Activated CD4-positive, alpha-beta T cell treated with anti-CD3 and anti-CD28 coated beads, Interleukin-10, Interleukin-2, amounts not matched to agents 100 ng/mL and 50 ng/mL, durations not matched to agents 16 hours and 8 hours (primary cell): ENCODE results near the gene ING2.
"Not testable (repeated sequence)": the region's sequence is repeated elsewhere in the genome, so short reads cannot be mapped to it uniquely, and the experiment has no call there.

Experiments
- DNase-seq: peaks from one replicate; pipeline ENCODE4 v3.0.0-alpha.2; 2020

Gene ING2, protein sequence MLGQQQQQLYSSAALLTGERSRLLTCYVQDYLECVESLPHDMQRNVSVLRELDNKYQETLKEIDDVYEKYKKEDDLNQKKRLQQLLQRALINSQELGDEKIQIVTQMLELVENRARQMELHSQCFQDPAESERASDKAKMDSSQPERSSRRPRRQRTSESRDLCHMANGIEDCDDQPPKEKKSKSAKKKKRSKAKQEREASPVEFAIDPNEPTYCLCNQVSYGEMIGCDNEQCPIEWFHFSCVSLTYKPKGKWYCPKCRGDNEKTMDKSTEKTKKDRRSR

DNA sequence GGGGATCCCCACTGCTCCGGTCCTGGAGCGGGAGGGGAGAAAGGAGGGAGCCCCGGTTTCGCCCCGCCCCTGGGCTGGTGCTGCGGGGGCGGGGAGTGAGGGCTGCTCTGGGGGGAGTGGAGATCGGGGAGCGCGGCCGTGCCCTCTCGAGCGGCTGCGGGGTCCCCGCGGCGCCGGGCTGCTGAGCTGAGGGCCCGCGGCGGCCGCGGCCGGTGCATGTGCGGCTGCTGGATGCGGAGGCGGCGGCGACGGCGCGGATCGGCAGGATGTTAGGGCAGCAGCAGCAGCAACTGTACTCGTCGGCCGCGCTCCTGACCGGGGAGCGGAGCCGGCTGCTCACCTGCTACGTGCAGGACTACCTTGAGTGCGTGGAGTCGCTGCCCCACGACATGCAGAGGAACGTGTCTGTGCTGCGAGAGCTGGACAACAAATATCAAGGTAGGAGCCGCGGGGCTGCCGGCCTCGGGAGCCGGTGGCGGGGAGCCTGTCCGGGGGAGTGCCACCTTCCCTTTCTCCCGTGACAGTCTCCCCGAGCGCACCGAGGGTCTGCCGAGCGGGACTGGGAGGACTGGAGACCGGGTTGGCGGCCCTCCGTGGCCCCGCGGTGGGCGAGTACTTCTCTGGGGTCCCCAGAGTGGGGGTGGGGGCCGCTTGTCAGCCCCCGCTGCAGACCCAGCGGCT lies at the start of gene ING2:
Gene ING2, plus strand, starts transcription at position 129 of the 681 bp plus-strand sequence. Its CDS starts 138 bp downstream, at position 267.
- DNase-seq, result no peak

DNA sequence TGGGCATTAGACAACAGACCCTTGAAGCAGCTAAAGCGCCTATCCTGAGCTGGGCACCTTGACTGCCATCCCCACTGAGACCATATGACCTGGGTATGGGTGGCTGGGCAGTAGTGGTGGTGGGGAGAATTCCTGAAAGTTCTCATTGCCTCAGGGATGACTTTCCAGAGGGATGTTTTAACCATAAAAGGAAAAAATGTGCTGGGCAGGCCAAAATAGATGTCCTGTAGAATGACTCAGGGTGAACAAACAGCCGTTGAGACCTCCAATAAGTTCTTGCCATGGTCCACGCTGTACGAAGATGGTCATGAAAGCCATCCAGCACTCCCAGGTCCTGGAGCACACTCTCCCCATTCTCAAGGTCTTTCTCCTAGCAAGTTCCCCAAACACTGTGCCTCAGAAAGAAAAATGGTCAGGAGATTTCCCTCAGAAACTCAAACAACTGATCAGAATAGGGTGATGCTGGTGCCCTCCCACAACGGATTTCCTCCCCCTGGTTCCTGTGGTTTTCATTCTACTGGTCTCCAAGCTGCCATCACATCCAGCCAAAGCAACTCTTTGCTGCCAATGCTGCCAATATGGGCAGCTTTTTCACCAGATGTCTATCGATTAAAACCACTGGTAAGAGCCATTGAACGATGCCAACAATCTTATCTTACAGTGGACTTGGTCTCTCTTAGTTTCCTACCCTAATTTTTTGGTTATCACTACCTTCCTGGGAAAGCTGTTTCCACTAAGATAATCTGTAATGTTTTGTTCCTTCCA lies 49.2 kb upstream of the ING2 start:
- peak; percentile 11 for DNase-seq

DNA sequence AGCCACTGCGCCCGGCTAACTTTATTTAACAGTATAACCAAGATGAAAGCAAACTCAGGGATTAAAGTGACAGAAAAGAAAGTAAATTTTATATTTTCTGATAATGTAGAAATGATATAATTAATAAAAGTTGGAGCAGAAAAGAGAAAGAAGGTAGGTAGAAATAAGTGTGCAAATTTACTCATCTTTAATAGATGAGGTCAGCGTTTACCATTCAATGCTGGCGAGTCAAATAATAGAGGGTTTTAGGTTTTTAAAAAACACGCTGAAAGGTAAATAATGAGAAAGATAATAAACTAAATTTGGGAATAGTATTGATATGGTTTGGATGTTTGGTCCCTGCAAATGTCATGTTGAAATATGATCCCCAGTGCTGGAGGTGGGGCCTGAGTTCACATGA lies 46.9 kb upstream of the ING2 start:
- DNase-seq, result no peak

DNA sequence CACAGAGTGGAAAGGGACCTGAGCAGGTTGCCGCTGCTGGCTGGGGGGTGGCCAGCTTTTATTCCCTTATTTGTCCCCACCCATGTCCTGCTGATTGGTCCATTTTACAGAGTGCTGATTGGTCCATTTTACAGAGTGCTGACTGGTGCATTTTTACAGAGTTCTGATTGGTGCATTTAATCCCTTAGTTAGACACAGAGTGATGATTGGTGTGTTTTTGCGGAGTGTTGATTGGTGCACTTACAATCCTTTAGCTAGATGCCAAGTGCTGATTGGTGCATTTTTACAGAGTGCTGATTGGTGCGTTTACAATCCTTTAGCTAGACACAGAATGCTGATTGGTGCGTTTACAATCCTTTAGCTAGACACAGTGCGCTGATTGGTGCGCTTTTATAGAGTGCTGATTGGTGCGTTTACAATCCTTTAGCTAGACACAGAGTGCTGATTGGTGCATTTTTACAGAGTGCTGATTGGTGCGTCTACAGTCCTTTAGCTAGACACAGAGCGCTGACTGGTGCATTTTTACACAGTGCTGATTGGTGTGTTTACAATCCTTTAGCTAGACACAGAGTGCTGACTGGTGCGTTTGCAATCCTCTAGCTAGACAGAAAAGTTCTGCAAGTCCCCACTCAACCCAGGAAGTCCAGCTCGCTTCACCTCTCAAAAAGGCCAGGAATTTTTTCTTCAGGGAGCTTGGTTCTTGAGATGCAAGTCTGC lies 40.8 kb upstream of the ING2 start:
- not testable (repeated sequence) for DNase-seq

DNA sequence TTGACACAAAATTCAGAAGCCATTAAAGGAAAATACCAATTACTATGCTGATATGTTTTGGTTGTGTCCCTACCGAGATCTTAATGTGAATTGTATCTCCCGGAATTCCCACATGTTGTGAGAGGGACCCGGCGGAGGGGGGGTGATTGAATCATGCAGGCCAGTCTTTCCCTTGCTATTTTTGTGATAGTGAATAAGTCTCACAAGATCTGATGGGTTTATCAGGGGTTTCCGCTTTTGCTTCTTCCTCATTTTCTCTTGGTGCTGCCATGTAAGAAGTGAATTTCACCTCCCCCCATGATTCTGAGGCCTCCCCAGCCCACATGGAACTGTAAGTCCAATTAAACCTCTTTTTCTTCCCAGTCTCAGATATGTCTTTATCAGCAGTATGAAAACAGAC lies 39.0 kb upstream of the ING2 start:
- DNase-seq, result not testable (repeated sequence)

DNA sequence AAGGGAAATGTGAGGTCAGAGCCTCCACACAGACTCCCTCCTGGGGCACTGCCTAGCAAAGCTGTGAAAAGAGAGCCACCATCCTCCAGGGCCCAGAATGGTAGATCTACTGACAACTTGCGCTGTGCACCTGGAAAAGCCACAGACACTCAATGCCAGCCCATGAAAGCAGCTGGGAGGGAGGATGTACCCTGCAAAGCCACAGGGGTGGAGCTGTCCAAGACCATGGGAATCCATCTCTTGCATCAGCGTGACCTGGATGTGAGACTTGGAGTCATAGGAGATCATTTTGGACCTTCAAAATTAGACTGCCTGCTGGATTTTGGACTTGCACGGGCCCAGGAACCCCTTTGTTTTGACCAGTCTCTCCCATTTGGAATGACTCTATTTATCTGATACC lies 37.6 kb upstream of the ING2 start:
- DNase-seq, result no peak

DNA sequence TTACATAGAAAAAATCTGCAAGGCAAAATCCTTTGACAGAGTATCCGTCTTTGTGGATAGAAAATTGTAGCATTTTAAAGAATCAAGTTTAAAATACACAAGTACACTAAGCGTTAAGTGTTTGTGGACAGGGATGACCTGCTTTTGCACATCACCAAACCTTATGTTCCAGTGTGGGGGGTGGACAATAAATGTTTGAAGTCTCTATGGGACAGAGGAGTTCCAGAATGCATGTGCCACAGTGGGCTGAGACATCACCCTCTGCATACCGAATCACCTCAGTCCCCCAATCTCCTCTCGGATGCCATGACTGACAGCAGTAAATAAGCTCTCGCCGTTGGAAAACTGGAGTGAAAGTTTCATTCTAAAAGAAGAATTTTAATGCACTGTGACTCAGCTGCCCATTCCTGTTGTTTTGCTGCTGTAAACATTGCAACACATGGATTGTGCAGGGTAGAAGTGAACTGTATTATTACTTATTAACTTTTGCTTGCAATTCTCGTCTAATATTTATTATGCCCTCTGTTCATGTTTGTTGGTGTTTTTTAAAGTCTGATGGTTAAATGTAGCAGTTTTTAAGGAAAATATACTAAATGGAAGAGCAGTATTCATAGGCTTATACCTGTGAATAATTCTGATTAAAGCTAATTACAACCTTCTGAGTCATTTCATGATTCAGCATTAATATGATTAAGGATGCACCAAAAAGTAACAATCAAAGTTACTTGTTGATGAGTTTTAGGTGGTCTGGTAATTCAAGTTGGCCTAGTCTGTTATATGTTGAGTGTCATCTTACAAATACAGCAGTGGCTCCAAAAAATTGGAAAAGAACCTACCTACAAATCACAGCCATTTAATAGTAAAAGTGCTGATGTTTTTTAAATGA lies 36.4 kb upstream of the ING2 start:
- no peak for DNase-seq

DNA sequence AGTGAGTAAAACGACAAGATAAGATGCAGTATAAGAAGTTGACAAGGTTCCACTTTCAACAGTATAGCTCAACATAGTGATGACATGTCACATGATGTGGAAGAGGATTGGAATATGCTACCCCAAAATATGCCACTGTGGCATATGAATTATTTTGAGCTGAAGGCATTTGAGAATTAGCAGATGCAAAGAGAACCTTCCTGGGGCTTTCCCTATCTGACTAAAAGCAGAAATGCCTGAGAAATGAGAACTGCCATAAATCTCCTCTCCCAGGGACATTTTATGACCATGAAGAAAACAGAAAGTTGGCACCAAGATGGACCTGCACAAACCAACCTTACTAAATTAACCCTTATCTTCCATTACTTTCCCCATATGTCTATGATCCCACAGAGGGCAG lies 35.6 kb upstream of the ING2 start:
- DNase-seq, result no peak

DNA sequence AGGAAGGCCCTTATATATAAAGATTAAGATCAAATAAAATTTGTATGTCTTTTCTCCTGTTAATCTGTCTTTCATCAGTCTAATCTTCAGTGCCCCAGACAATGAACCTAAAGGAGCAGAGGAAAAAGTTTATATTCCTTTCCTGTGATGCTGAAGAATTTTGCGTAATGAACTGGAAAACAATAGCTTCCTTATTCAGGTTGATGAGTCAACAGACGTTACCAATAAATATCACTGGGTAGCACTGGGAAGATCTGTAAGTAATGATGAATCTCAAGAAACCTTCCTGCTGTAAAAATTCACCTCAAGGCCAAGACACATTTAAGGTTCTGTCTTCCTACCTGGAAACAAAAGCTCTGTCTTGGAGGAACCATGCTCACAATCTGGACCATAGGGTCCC lies 34.9 kb upstream of the ING2 start:
- DNase-seq, result no peak

DNA sequence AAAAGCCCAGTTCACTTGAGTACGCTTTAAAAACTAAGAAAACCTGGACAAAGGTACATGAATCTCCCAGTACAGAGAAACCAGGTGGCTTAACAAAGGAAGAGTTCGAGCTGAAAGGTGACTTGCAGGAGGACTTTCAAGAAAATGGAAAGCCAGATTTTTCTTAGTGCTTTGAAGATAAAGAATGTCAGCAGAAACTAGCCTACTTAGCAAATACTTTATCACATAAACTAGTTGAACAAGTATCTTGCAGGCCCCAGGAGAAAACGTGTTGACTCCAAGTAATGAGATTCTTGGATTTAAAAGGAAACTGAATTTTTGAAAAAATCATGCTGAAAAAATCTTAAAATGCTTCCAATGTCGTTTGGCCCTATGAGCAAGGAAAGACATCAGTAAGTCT lies 34.0 kb upstream of the ING2 start:
- DNase-seq, result no peak

DNA sequence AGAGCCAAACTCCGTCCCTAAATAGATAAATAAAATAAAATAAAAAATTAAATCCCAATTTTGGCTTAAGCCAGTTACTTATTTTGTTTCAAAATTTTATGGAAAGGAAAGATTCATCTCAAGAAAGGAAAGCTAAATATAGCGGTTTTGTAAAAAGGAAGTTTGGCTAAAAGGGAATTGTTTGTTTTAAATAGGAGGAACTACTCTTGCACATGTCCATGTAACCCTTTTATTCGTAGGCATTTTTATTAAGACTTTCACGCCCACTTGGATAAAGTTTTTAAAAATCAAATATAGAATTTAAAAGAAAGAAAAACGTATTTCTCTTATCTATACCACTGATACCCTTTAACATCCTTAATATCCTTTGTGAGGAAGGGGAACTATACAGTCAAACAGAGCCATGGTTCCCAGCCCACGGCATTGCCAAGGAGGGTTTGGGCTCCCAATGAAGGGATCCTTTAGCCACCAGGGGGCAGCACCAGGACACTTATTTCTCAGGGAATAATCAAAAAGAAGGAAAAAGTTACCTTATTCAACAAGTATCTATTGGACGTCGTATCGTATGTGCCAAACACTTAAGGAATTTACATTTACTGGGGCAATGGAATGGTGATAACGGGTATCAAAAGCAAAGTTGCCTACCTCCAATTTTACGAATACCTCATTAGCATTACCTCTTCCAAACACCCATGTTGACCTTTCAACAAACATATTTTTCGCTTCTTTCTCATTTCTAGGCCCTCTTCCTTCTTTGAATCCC lies 32.7 kb upstream of the ING2 start:
- DNase-seq, result peak; percentile 74

DNA sequence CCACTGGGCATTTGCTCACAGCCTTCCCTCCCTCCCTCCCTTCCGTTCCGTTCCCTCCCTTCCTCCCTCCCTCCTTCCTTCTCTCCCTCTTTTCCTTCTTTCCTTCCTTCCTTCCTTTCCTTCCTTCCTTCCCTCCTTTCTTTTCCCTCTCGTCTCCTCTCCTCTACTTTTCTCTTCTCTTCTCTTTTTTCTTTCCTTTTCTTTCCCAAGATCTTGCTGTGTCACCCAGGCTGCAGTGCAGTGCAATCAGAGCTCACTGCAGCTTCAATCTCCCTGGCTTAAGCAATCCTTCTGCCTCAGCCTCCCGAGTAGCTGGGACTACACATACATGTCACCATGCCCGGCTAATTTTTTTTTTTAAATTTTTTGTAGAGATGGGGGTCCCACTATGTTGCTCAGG lies 26.7 kb upstream of the ING2 start:
- no peak for DNase-seq

DNA sequence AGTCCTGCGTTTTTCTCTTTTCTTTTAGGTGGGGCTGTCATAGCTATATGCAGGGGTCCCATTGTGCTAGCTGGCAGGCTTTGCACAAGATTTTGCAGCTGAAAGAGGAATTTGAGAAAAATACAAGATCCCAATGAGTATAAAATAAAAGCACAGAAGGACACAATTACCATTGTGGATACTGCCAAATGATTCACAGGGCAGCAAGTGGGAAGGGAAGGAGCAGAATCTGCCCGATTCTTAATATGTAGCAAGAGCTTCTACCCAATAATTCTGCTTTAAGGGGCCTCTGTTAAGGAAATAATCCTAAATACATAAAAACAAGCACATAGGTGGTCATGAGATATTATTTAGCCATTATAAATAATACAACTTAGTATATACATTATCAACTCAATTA lies 25.9 kb upstream of the ING2 start:
- no peak for DNase-seq

DNA sequence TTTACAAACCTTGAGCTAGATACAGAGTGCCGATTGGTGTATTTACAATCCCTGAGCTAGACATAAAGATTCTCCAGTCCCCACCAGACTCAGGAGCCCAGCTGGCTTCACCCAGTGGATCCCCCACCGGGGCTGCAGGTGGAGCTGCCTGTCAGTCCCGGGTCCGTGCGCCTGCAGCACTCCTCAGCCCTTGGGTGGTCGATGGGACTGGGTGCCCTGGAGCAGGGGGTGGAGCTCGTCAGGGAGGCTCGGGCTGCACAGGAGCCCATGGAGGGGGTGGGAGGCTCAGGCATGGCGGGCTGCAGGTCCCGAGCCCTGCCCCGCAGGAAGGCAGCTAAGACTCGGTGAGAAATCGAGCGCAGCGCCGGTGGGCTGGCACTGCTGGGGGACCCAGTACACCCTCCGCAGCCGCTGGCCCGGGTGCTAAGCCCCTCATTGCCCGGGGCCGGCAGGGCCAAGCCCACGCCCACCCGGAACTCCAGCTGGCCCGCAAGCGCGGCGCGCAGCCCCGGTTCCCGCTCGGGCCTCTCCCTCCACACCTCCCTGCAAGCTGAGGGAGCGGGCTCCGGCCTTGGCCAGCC lies 22.3 kb upstream of the ING2 start:
- DNase-seq, result not testable (repeated sequence)

DNA sequence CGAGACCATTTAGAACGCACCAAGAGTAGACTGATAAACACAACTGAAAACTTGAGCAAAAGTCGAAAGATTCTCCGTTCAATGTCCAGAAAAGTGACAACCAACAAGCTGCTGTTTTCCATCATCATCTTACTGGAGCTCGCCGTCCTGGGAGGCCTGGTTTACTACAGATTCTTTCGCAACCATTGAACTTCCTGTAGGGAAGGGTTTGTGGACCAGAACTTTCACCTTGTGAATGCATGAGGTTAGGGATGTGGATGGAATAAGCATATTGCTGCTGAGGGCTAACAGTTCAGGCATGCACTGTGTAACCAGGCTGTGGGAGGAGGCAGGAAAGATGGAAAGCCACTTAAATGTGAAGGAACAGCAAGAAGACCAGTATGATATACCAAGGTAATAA lies 20.9 kb upstream of the ING2 start:
- no peak for DNase-seq

DNA sequence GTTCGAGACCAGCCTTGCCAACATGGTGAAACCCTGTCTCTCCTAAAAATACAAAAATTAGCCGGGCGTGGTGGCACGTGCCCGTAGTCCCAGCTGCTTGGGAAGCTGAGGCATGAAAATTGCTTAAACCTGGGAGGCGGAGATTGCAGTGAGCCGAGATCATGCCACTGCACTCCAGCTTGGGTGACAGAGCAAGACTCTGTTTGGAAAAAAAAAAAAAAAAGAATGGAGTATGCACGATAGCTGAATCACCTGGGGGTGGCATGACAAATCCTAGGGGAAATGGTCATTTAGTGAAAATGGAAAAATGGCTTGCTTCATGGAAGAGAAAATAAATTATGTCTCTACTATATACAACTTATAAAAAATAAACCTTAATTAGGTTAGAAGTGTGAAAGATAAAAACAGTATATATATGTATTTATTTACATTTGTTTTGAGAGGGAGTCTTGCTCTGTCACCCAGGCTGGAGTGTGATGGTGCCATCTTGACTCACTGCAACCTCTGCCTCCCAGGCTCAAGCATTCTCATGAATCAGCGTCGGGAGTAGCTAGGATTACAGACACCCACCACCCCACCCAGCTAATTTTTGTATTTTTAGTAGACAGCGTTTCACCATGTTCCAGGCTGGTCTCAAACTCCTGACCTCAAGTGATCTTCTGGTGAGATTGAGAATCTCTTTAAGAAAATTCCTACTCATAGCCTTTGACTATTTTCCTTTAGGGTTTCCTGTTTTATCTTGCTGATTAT lies 19.3 kb upstream of the ING2 start:
- DNase-seq, result no peak

DNA sequence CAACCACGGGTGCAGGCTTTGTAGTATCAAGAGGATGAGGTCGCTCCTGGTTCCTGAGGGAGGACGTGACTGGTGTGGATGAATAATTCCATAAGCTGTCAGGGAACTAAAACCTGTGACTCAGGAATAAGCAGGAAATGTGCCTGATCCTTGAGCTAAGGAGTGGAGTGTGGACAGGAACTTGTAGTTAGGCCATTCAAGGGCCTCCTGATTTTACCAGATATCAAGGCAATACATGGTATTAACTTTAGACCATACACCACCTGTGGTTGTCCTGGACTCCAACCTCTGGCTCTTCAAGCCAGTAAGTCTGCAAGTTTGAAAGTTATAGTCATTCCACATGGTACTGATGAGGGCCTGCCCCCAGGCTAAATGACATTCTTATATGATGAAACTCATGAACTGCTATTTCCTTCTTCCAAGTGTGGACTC lies 12.1 kb upstream of the ING2 start:
- DNase-seq, result no peak

DNA sequence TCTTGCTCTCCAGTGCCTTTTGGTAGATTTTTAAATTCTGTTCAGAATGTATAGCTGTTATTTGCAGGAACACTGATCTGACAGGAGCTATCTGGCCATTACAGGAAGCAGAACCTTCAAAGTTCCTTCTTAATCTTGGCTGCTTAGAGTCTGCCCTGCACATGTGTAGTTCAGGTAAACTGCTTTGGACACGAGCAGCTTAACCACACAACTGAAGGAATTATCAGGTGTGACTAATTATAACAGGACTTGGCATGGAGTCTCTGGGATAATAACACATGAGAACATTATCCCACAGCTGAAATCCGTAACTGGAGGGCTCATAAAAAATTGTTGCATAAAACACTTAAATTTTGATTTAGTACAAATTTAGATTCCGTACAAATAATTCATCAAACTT lies 11.6 kb upstream of the ING2 start:
- no peak for DNase-seq

DNA sequence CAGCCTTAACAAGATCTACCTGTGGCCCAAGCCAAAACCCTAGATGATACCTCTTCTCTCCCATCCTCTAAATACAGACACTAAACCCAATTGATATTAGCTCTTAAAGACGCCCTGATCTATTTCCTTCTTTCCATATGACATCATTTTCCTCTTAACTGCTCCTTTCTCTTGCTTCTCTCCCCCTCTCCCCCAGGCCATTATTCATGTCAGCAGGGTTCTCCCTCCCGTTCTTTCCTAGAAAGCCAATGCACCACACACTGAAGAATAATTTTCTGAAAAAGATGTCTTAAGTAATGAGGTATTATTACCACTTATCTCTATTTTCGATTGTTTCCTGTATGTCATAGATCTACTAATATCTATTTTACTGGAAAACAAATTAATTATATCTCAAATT lies 9.7 kb upstream of the ING2 start:
- no peak for DNase-seq

DNA sequence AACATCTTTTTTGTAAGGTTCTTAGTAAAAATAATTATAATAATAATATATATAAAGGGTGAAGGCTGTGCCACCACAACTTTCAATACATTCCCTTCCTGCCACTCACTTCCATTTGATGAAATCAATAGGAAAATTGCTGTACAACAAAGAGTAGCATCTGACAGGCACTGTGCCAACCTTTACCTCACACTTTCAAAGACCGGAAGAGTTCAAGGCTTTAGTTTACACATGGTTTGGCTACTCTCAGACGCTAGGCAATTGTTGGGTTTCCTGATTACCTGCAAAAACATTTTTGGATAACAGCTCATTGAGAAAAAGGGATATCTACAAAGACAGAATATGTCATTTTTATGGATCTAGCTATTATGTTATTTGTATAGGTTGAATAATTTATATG lies 5.5 kb upstream of the ING2 start:
- no peak for DNase-seq
